GM12873 (cell line): ENCODE data around the gene REEP5.
A peak's percentile ranks its signal among the peaks of the same experiment; 100 is the strongest.

Experiments
- TF ChIP-seq, protein P1 (sequence below): IDR thresholded peaks from 2 replicates; pipeline ENCODE4 v1.5.1; 2012; ENCODE audit warnings: low read depth, mild to moderate bottlenecking, moderate library complexity, low read length, control low read depth; ENCODE audit not compliant: insufficient read depth; ENCODE audit errors: missing control alignments

REEP5 gene

DNA sequence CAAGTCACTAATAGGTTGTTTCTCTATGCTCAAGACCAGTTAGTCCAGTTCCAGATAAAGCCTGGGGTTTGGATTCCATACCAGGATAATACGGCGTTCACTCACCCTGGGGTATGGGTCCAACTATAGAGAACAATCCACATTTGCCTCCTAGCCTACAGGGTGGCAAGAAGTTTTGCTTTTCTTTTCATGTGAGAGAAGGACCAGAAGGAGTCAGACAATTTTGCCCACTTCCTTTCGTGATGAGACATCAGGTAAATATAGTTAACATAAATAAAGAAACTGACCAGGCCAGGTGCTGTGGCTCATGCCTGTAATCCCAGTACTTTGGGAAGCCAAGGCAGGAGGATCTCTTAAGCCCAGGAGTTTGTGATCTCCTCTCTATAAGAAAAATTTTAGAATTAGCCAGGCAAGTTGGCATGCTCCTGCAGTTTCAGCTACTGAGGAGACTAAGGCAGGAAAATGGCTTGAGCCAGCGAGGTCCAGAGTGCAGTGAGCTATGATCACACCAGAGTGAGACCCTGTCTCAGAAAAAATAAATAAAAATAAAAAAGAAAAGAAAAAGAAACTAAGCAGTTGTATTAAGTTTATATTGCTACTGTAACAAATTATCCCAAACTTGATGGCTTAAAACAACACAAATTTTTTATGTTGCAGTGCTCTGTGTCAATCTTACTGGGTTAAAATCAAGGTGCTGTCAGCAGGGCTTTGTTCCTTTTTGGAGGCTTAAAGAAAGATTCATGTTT, 7.5 kb upstream of the REEP5 start:
- TF ChIP-seq, protein P1, sequence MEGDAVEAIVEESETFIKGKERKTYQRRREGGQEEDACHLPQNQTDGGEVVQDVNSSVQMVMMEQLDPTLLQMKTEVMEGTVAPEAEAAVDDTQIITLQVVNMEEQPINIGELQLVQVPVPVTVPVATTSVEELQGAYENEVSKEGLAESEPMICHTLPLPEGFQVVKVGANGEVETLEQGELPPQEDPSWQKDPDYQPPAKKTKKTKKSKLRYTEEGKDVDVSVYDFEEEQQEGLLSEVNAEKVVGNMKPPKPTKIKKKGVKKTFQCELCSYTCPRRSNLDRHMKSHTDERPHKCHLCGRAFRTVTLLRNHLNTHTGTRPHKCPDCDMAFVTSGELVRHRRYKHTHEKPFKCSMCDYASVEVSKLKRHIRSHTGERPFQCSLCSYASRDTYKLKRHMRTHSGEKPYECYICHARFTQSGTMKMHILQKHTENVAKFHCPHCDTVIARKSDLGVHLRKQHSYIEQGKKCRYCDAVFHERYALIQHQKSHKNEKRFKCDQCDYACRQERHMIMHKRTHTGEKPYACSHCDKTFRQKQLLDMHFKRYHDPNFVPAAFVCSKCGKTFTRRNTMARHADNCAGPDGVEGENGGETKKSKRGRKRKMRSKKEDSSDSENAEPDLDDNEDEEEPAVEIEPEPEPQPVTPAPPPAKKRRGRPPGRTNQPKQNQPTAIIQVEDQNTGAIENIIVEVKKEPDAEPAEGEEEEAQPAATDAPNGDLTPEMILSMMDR: no peak

GRCh38 chr5:112923988-112924387, 2.0 kb upstream of the REEP5 start:
- TF ChIP-seq, protein P1: no peak

- TF ChIP-seq, protein P1: peak; percentile 35
Measured at GRCh38 chr5:112923148-112923917, 1.3 kb upstream of the REEP5 start.

DNA sequence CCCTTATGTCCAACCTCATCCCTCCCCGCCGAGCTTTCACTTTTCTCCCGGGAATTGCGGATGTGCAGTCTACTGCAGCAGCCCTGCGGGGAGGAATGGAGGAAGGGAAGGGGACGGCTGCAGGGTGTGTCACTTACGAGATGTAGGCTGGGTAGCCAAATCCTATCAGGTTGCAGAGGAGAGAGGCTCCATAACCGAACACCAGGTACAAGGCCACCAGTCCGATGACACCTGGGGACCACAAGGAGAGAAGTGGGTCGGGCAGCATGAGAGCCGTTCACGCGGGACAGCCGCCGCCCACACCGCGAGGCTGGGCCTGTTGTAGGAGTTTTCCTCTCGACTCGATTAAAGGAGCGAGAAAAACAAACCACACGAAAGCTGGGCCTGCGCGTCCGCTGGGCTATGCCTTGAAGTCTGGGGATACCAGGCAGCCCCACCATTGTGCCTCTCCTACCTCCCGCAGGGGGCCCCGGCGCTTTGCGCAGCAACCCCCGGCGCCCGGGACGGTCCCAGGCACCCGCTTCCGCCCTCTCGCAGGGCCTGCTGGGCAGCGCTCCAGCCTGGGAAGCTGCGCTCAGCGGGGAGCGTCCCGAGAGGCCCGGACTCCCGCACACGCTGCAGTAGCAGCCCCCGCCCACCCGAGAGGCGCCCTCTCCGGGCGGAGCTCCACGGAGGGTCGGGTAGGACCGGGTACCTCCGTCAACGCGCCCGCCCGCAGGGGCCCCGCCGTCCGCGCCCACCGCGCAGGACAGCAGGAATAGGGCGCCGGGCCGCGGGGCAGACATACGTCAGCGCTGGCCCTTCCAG, 798 bp downstream of the REEP5 start:
- TF ChIP-seq, protein P1: no peak

DNA sequence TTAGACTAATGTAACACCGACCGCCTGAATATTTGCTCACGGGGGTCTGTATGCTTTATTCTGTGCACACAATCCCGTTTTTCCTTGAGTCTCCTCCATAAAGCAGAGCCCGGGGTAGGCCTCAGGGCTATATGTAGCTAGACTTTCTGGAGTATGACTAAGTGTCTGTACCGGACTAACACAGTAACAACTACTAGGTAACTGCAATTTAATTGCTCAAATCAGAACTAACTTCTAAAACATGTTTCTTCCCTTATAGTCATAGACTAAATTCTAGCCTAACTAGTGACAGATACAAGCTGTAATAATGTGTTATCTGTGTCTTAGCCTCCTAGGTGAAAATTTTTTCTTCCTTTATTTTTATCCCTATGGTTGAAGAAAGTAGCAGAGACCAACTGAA, 2.1 kb downstream of the REEP5 start:
- TF ChIP-seq, protein P1: no peak

DNA sequence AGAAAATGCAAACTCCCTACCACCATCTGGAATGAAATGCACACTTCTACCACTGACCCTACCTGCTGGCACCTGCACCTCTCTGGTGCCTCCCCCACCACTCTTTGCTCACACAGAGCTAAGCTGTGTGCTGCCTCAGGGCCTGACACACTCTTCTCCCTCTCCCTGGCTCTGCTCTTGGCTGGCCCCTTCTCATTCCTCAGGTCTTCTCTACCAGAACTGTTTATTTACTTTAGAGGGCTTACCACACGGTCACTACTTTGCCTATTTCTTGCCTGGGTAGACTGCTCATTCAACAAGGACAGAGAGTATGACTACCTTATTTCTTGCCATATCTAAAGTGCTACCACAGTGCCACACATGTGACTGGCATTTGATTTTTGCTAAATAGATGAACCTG, 3.3 kb downstream of the REEP5 start:
- TF ChIP-seq, protein P1: no peak

DNA sequence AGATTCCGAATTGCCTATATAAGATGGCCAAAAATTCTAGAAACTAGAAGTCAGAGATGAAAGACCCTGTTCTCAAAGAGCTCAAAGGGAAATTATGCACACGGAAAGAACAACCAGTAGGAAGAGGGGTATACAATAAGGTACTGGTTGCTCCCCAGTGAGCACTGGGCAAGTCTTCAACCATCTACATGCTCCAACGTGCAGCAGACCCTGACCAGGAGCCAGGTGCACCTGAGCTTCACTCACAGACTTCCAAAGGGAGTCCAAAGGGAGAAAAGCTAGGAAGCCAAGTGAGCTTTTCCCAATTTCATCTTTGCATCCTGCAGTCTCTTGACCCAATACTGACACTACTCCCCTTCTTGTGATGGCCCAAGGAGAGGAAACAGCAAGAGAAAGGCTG, 3.9 kb downstream of the REEP5 start:
- TF ChIP-seq, protein P1: no peak
